ENCODE data around the gene BDKRB1.

- TF ChIP-seq ZFX (CRISPR knock-in tag; IDR thresholded peaks at IDR 0.05) (no peak), CTCF (IDR thresholded peaks at IDR 0.05 in 2 of 3, conservative IDR thresholded peaks at IDR 0.05 in 1 of 3; ENCODE audit: insufficient read depth in 2 of 3, low read depth in 1 of 3, low read length in 3 of 3) (no peak), USF1 (CRISPR knock-in tag; IDR thresholded peaks at IDR 0.05) (no peak), FOXM1 (IDR thresholded peaks at IDR 0.05; ENCODE audit: low read depth) (no peak), FOXM1 (CRISPR knock-in tag; IDR thresholded peaks at IDR 0.05; ENCODE audit: low read depth) (no peak), SMARCC2 (IDR thresholded peaks at IDR 0.05; ENCODE audit: low read depth) (no peak)
These were observed 4.3 kb upstream of the BDKRB1 start for GRCh38 chr14:96251656-96252155.
